HG03342 (cell line): Measurements from ENCODE around the gene PIK3CD.
"Not testable (repeated sequence)": the region's sequence is repeated elsewhere in the genome, so short reads cannot be mapped to it uniquely, and the experiment has no call there.

Experiments
- ATAC-seq: cut with Tn5 transposase; IDR thresholded peaks from one replicate; pipeline ENCODE4 v1.9.1; 2021; ENCODE audit warnings: mild to moderate bottlenecking, moderate library complexity; ENCODE audit not compliant: unreplicated experiment

The PIK3CD gene

DNA sequence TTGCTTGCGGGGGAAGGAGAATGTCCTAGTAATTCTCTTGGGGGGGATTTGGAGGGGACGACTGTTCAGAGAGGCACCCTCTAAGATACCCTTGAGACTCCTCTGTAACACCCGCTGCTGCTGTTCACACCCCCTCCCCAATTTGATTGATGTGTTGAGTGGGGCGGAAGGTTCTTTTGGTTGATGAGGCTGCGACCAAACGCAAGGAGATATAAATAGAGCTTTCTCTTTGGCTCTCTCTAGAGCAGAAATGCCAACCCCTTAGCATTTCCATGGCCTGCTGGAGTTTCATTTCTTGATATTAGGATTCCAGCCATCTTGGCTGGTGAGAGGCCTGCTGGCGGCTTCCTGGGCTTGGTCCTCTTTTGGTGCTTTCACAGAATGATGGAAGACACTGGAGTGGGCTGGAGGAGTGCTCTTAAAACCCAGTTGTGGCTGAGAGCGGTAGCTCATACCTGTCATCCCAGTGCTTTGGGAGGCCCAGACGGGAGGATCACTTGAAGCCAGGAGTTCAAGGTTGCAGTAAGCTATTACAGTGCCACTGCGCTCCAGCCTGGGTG is 2.0 kb downstream of the PIK3CD start:
- no peak for ATAC-seq

GRCh38 chr1:9654051-9654833 is 2.7 kb downstream of the PIK3CD start:
- ATAC-seq = no peak

DNA sequence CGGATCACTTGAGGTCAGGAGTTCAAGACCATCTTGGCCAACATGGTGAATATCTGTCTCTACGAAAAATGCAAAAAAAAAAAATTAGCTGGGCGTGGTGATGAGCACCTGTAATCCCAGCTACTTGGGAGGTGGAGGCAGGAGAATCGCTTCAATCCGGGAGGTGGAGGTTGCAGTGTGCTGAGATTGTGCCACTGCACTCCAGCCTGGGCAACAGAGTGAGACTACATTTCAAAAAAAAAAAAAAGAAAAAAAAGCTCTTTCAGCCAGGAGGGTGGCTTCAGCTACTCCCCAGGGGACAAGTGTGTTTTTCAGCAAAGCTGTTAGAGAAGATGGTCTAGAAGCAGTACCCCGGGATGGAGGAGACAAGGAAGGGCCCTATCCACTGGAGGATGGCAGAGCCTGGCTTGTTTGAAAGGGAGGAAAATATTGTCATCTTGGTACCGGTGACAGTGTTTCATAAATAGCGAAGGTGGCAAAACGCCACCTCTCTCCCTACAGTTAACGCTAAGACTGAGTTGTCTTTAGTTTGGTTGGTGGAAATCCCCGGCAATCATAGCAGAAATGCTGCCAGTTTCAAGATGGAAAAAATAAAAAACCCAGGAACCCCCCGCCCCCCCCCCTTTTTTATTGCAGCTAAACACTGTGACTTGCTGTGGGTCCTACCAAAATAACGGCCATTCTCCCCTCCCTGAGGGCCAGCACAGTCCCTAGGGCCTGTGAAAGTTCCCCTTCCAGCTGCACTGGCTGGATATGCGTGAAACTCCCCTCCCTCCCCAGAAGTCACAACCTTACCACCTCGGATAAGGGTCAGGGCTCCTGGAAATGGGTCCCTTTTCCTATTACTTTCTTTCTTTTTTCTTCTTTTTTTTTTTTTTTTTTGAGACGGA is 3.5 kb downstream of the PIK3CD start:
- ATAC-seq = no peak

- no peak for ATAC-seq
Observed at GRCh38 chr1:9655836-9656235, 4.3 kb downstream of the PIK3CD start.

DNA sequence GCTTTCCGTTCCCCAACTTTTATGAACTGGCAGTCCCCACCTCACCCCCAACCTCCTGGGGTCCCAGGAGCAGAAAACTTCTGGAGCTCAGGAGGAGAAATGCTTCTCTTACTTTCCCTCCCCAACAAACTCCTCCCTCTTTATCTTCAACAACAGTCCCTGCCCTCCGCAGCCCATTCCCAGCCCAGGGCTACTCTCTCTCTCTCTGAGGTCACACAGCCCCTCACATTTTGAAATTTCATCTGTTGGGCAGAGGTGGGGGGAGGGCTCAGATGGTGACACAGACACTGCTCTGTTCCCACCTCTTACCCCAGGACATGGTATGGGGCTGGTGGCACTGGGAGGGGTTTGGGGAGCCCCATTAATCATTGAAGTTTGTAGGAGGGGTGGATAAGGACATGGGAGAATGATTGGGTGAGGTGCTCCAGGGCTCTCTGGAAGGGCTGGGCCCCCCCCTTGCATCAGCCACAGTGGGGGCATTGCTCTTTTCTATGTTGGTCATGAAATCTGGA is 6.0 kb downstream of the PIK3CD start:
- no peak for ATAC-seq

GRCh38 chr1:9658199-9658598 is 6.7 kb downstream of the PIK3CD start:
- no peak for ATAC-seq

GRCh38 chr1:9659328-9659727 is 7.8 kb downstream of the PIK3CD start:
- no peak for ATAC-seq

DNA sequence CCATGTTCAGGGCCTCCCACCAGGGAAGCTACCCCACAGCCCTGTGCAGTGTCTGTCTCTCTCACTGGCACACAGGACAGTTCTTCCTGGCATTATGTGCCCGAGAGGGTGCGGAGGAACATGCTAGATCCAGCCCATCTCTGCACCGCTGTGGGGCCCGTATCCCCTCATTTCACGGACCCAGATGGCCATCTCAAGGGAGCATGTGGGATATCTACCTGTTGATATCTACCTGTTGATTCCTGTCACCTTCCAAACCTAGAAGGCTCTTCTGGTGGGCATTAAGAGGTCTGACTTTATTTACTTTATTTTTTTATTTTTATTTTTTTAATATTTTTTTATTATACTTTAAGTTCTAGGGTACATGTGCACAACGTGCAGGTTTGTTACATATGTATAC is 11.7 kb downstream of the PIK3CD start:
- no peak for ATAC-seq

DNA sequence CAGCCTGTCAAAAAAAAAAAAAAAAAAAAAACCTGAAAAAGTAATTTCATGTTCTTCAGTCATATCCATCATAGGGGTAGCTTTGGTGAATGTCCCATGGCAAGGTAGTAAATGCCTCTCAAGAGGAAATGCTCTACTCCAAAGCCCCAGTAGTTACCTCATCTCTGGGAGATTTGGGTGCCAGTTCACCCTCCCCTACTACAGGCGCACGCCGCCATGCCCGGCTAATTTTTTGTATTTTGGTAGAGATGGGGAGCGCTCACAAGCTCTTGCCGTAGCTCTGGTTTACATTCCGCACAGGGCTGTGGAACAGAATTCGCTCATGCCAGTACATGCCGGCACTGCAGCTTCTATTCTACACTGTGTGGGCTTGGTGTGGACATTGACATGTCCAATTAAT is 13.7 kb downstream of the PIK3CD start:
- no peak for ATAC-seq

DNA sequence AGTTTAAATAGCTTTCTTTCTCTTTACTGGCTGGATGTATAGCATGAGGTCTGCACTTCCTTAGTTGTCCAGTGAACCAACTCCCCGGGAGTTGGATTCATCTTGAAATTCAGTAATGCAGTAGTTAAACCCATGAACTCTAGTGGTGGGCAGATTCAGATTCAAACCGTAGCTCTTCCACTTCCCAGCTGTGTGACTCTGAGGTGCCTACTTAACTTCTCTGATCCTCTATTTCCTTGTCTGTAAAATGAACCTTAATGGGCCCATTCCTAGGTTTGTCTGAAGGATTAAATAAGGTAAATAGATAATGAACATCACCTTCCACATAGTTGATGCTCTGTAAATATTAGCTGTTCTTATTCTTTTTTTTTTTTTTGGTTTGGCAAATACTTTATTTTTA is 16.5 kb downstream of the PIK3CD start:
- no peak for ATAC-seq

- peak; percentile 44 for ATAC-seq
Observed at GRCh38 chr1:9670085-9670484, 18.6 kb downstream of the PIK3CD start.

- no peak for ATAC-seq
Observed at GRCh38 chr1:9671377-9672140, 20.0 kb downstream of the PIK3CD start.

- ATAC-seq = no peak
Observed at GRCh38 chr1:9672444-9672843, 20.9 kb downstream of the PIK3CD start.

- no peak for ATAC-seq
Observed at GRCh38 chr1:9675393-9675792, 23.9 kb downstream of the PIK3CD start.

DNA sequence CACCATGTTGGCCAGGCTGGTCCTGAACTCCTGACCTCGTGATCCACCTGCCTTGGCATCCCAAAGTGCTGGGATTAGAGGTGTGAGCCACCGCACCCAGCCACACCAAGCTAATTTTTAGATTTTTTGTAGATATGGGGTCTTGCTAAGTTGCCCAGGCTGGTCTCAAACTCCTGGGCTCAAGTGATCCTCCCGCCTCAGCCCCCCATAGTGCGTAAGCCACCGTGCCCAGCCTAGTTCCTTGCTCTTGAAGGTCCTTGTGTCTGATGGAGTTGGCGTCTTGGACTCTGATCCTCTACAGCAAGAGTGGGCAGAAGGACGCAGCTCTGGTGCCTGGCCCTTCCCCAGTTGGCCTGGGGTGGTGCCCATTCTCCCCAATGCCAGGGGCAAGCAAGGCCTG is 24.6 kb downstream of the PIK3CD start:
- ATAC-seq = not testable (repeated sequence)

- no peak for ATAC-seq
Observed at GRCh38 chr1:9676815-9677393, 25.4 kb downstream of the PIK3CD start.

DNA sequence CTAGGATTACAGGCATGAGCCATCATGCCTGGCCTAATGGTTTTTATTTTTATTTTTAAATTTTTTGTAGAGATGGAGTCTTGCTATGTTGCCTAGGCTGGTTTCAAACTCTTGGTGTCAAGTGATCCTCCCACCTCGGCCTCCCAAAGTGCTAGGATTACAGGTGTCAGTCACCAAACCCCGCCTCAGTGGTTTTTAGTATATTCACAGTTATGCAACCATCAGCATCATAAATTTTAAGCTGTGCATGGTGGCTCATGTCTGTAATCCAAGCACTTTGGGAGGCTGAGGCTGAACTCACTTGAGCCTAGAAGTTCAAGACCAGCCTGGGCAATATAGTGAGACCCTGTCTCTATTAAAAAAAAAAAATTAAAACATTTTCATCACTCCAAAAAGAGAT is 28.6 kb downstream of the PIK3CD start:
- no peak for ATAC-seq

DNA sequence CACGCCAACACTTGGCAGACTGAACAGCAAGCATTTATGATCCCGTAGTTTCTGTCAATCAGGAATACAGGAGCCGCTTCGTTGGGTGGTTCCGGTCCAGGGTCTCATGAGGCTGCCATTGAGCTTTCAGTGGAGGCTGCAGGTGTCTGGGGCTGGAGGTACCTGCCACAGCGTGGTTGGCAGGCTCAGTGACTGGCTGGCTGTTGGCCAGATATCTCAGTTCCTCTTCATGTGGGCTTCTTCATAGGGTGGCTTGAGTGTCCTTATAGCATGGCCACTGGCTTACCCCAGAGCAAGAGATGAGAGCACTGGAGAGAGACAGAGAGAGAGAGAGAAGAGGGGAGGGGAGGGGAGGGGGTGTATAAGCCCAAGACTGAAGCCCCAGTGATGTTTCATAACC is 29.3 kb downstream of the PIK3CD start:
- ATAC-seq = no peak

DNA sequence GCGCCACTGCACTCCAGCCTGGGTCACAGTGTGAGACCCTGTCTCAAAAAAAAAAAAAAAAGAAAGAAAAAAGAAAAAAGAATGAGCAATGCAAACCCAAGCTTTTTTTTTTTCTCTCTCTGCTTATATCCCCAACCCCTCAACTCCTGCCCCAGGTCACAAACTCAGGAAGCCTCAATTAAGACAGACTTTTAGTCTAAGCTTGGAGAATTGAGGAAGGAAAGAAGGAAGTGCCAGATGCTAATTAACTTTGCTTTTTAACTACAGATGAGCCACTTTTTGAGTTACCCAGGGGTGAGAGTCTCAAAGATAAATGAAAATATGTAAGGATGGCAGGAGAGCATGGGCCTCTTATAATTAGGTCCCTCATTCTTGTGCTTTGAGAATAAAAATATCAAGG is 33.3 kb downstream of the PIK3CD start:
- no peak for ATAC-seq

DNA sequence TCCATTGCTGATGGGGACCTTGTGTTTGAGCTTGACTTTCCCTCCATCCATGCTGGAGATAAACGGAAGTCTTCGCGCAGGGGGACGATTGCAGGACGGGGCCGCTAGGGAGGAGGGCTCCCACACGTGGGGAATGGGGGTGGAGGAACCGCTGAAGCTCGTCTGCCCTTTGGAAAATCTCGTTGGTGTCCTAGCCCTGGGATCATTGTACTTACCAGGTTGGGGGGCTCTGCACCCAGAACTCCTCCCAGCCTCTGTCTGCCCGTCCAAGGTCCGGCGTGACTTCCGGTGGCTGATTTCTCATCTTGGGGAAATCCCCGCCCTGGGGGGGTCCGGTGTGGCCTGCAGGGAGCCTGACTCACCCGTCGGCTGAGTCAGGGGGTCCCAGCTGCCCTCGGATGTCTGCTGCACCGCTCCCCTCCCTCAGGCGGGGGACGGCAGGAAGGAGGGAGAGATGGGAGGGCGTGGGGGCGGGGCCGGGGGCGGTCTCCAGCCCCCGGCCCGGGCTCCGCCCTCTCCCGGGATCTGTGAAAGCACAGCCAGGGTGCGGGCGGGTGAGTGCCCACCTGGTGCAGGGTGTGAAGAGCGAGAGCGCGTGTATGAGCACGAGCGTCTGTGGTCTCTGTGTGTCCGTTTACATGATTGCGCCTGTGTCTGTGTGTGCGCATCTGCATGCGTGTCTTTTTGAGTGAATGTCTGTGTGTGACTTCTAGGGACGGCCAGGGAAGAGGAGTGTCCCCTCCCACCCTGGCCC is 35.8 kb downstream of the PIK3CD start:
- no peak for ATAC-seq
